ENCODE measurements around the gene TMEM169.

DNA sequence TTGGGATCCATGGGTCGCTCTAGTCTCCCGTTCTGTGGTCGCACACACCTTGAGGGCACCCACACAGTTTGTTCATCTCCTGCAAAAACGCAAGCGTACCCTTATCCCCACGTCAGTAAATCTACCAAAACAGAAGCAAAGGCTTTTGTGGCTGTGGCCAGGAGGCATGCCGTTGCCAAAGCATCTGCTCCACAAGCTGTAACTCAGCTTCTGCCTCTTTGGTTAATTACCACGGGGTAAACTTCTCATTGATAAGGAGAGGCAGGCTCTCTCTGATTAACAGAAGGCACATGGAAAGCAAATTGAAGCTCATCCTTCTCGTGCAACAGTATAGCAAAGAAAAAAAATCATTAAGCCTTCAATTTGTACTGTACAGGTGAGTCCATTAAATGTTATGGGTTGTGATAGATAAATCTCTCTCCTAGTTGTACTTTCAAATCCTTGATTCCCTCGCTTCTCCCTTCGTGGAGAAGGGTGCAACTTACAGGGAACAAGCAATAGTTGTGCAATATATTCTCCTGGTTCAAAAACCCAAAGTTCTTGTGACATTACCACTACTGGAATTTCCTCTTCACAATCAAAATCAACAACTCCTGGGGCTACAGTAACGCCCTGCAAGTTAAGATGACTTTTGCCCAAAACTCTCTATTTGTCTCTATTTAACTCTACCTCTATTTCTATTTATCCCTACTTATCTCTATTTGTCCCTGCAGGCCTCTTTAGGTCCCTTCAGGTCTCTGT is 10.4 kb upstream of the TMEM169 start:
- TF ChIP-seq, protein P1, sequence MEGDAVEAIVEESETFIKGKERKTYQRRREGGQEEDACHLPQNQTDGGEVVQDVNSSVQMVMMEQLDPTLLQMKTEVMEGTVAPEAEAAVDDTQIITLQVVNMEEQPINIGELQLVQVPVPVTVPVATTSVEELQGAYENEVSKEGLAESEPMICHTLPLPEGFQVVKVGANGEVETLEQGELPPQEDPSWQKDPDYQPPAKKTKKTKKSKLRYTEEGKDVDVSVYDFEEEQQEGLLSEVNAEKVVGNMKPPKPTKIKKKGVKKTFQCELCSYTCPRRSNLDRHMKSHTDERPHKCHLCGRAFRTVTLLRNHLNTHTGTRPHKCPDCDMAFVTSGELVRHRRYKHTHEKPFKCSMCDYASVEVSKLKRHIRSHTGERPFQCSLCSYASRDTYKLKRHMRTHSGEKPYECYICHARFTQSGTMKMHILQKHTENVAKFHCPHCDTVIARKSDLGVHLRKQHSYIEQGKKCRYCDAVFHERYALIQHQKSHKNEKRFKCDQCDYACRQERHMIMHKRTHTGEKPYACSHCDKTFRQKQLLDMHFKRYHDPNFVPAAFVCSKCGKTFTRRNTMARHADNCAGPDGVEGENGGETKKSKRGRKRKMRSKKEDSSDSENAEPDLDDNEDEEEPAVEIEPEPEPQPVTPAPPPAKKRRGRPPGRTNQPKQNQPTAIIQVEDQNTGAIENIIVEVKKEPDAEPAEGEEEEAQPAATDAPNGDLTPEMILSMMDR (IDR thresholded peaks at IDR 0.05; ENCODE audit: insufficient read depth, low read depth, low read length): no peak
- no peak for TF ChIP-seq EZH2 (IDR thresholded peaks at IDR 0.05; ENCODE audit: insufficient read depth, low read length)
